HG03439 (cell line): ENCODE data around the gene SPATA33.
"Not testable (repeated sequence)": the region's sequence is repeated elsewhere in the genome, so short reads cannot be mapped to it uniquely, and the experiment has no call there.

Experiments
- ATAC-seq: cut with Tn5 transposase; IDR thresholded peaks from one replicate; pipeline ENCODE4 v1.9.1; 2021; ENCODE audit warnings: mild to moderate bottlenecking, moderate library complexity; ENCODE audit not compliant: unreplicated experiment

SPATA33 gene

GRCh38 chr16:89658221-89658879, 714 bp downstream of the SPATA33 start:
- no peak for ATAC-seq

GRCh38 chr16:89660146-89660545, 2.5 kb downstream of the SPATA33 start:
- ATAC-seq = no peak

GRCh38 chr16:89661215-89661614, 3.6 kb downstream of the SPATA33 start:
- no peak for ATAC-seq

GRCh38 chr16:89664238-89664637, 6.6 kb downstream of the SPATA33 start:
- ATAC-seq = not testable (repeated sequence)

GRCh38 chr16:89667000-89667399, 9.4 kb downstream of the SPATA33 start:
- not testable (repeated sequence) for ATAC-seq

GRCh38 chr16:89667633-89668032, 10.0 kb downstream of the SPATA33 start:
- no peak for ATAC-seq

- ATAC-seq = no peak
Measured at GRCh38 chr16:89668790-89669158, 11.1 kb downstream of the SPATA33 start.

- no peak for ATAC-seq
Measured at GRCh38 chr16:89669755-89670154, 12.1 kb downstream of the SPATA33 start.

GRCh38 chr16:89670496-89671431, 13.1 kb downstream of the SPATA33 start:
- no peak for ATAC-seq

GRCh38 chr16:89671565-89671964, 13.9 kb downstream of the SPATA33 start:
- not testable (repeated sequence) for ATAC-seq

- ATAC-seq = no peak
Measured at GRCh38 chr16:89672177-89672941, 14.7 kb downstream of the SPATA33 start.

GRCh38 chr16:89678258-89678657, 20.6 kb downstream of the SPATA33 start:
- no peak for ATAC-seq

- no peak for ATAC-seq
Measured at GRCh38 chr16:89685916-89686315, 28.3 kb downstream of the SPATA33 start.

- ATAC-seq = peak; percentile 83
Measured at GRCh38 chr16:89686520-89687091, 29.0 kb downstream of the SPATA33 start, which contains the start of gene CDK10. TSS of gene CDK10 (plus strand) at chr16:89686689. CDS start at chr16:89686711, 22 bp downstream.

GRCh38 chr16:89687092-89687940, 29.7 kb downstream of the SPATA33 start:
- peak; percentile 37 for ATAC-seq

GRCh38 chr16:89688395-89688794, 30.8 kb downstream of the SPATA33 start:
- no peak for ATAC-seq

- no peak for ATAC-seq
Measured at GRCh38 chr16:89689142-89689541, 31.5 kb downstream of the SPATA33 start.

- not testable (repeated sequence) for ATAC-seq
Measured at GRCh38 chr16:89689621-89690020, 32.0 kb downstream of the SPATA33 start.

GRCh38 chr16:89690392-89690901, 32.8 kb downstream of the SPATA33 start:
- no peak for ATAC-seq
